HG02798 (cell line): Measurements from ENCODE around the gene ADGRG1.

Experiments
- ATAC-seq: cut with Tn5 transposase; IDR thresholded peaks from one replicate; pipeline ENCODE4 v1.9.1; 2021; ENCODE audit warnings: mild to moderate bottlenecking; ENCODE audit not compliant: unreplicated experiment, poor library complexity

The ADGRG1 gene

GRCh38 chr16:57679767-57680482 is 51.5 kb downstream of the ADGRG1 start:
- ATAC-seq: no peak

- no peak for ATAC-seq
Measured at GRCh38 chr16:57680842-57681375, 52.5 kb downstream of the ADGRG1 start.

GRCh38 chr16:57681950-57682728 is 53.7 kb downstream of the ADGRG1 start:
- ATAC-seq: no peak

DNA sequence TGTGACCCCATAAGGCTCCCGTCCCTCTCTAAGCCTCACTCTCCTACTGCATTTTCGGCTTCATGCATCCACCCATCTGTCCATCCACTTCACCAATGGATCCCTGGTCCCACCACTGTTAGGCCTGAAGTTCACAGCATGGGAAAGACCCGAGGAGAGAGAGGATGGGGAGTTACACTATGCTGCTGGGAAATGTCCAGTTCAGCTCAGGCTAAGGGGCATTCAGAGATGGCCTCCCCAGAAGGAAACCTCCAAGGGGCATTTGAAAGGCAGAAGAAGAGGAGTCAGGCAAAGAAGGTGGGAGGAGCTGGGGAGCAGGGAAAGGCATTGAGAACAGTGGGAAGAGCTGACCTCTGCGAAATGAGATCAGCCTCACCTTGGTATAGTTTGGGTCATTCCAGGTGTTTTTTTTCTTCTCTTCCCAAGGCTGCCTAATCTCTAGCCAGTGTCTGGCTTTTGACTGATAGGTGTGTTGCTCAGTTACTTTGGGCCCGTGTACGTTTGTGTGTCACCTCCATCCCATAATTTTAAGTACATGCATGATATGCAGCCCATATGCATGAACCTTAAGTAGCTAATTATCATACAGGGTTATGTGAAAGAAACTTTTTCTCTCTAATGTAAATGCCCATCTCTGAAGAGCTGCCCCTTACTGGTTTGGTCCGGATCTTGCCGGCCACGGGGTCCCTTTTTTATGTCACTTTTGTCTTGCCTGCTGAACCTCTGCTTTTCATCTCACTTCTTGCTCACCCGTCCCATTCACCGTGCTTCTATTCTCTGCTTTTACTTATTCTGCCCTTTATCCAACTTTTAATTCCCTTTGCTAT is 54.6 kb downstream of the ADGRG1 start:
- no peak for ATAC-seq

GRCh38 chr16:57683636-57684545 is 55.5 kb downstream of the ADGRG1 start:
- ATAC-seq: no peak

- ATAC-seq: no peak
Measured at GRCh38 chr16:57684626-57685358, 56.4 kb downstream of the ADGRG1 start.

DNA sequence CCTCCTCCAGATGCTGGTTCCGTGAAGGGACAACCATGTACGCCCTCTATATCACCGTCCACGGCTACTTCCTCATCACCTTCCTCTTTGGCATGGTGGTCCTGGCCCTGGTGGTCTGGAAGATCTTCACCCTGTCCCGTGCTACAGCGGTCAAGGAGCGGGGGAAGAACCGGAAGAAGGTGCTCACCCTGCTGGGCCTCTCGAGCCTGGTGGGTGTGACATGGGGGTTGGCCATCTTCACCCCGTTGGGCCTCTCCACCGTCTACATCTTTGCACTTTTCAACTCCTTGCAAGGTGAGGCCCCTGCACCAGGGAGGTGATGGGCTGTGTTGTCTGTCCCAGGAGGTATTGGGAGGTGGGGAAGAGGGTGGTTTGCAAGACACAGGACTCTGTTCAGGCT is 57.2 kb downstream of the ADGRG1 start:
- ATAC-seq: no peak

DNA sequence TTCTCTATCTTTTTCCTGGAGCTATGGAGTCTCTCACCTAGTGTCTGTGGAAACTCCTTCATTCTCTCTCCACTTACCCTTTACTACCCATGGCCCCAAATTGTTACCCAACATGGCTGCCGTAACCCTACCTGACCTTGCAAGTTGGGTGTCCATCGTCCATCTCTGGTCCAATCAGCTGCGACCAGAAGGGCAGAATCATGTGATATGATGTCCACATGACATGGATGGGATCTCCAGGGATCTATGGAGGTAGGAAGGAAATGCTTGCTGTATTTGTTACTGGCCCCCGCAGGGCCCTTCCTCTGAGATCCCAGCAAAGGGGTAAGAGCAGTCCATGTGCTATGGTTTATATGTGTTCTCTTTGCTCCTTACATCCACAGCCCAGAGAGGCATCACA is 58.1 kb downstream of the ADGRG1 start:
- no peak for ATAC-seq

- ATAC-seq: no peak
Measured at GRCh38 chr16:57687363-57687929, 59.0 kb downstream of the ADGRG1 start.

DNA sequence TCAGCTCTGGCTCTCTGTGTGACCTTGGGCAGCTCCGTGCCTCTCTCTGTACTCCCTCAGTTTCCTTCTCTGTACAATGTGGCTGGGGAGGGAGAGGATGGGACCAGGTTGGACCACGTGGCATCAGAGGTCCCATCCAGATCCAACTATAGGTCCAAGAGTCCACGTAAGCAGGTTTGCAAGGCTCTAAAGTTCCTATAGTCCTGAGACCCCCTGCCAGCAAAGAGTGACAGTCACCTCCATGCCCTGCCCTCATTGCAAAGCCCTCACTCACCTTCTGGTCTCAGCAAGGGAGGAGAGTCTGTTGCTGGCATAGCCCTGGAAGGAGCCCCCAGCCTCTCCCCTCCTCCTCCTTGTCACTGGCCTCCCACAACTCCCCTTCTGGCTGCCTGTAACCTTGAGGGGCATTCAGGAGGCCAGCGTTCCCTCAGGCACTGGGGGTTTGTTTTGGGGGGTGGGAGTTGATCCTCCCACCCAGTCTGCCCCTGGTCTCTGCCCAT is 60.1 kb downstream of the ADGRG1 start:
- ATAC-seq: no peak

GRCh38 chr16:57688987-57689761 is 60.7 kb downstream of the ADGRG1 start:
- no peak for ATAC-seq

DNA sequence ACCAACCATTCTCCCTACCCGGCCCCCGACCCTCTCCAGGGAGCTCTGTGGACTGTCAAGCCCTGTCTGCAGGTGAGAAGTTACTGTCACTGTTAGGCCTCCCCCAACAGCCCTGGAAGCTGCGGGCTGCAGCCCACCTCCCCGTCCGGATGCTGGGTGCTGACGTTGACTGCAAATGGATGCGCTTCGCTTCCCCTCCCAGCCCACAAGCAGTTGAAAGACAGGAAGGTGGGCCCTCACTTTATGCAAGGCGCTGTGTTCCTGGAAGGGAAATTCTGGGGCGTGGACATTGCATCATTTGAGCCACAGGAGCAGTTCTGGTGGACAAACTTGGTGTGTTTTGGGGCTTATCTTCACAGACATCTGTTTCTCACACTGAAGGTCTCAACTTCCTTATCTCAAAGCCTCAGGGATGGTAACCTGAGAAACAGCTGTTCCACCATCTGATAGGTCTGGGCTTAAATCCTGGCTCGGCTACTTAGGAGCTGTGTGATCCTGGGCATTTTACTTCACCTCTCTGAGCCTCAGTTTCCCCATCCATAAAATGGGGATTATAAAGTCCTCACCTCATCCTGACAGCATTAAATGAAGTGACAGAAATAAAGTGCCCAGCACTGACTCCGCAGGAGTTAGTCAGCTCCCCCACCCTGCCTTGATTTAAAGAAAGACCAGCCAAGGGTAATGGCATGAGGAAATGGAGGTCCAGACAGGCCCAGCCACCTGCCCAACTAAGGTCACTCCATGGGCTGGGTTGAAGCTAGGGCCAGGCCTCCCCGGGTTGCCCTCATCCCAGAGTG is 61.5 kb downstream of the ADGRG1 start:
- no peak for ATAC-seq

DNA sequence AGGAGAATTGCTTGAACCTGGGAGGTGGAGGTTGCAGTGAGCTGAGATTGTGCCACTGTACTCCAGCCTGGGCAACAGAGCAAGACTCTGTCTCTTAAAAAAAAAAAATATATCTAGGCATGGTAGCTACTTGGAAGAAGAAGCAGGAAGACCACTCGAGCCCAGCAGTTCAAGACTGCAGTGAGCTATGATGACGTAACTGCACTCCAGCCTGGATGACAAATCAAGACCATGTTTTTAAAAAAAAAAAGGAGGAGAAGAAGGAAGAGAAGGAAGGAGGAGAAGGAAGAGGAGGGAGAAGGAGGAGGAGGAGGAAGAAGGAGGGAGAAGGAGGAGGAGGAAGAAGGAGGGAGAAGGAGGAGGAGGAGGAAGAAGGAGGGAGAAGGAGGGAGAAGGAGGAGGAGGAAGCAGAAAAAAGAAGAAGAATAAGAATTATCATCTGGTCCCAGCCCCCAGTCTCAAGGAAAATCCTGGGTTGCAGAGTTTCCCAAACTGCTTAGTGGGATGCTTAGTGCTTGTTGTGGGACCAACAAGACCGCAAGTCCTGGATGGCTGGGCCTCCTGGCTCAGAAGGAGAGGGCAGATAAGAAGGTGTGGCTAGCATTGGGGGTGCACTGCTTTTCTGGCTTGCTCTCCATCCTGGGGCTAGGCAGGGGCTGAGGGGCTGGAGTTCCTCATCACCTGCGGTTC is 62.5 kb downstream of the ADGRG1 start:
- ATAC-seq: no peak

DNA sequence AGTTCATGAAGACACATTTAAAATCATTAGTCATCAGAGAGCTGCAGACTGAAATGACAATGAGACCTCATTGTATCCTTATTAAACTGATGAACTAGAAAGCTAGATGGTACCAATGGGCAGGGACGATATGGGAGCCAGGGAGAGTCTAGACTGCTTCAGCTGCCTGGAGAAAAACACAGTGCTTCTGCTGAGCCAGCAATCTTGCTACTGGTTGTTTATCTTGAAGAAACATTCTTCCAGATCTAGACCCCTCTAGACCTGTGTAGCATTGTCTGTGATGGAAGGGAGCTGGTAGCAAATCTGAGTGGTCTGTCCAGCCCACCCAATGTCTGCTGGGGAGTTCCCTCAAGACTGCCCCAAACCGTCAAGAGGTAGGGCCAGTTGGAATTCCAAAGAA is 64.2 kb downstream of the ADGRG1 start:
- no peak for ATAC-seq

DNA sequence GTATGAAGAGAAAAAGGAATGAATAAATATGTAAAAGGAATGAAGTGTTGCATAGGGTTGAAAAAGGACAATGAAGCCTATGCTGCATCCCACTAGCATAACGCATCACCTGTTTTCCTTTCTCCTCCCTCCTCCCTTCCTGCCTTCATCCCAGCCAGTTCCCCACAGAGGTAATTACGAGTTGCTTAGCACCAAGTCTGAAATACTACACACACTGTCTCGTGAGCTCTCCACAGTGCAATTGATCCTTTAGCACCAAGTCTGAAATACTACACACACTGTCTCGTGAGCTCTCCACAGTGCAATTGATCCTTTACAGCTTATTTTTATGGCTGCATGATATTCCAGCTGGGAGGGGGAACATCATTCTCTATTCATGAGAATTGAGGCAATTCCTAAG is 65.1 kb downstream of the ADGRG1 start:
- ATAC-seq: no peak

GRCh38 chr16:57694231-57694724 is 65.8 kb downstream of the ADGRG1 start:
- no peak for ATAC-seq
